ENCODE measurements around the gene LOXHD1.

DNA sequence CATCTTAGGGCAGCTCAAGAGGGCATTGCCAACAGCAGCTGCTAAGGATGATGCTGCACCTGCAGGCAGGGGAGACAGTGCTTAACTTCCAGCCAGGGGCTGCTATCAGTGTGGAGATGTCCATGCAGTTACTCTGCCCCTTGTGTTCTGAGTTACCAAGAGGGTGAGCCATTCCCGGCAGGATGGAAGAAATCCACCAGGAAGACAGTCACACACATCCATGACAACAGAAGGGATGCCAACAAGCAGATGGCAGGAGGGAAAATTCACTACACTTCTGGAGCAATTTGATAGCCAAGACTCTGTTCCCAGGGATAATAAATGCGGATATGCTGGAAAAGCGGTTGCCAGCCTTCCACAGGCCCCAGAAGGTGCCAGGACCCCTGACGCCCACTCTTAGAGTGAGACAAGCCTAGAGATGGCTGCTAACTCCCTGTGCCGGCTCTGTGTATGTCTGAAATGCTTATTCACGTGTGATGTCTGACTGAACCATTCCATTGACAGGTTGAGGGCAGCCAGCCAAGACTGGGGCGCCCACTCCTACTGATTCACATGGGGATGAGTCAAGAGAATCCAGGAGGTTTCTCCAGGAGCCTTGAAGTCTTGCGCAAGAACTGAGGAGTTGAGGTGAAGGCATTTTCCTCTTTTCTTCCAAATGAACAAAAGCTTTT, 24.5 kb downstream of the LOXHD1 start:
- TF ChIP-seq ZNF664 (tag by site-specific recombination; IDR thresholded peaks at IDR 0.05) (no peak), ZNF221 (tag by site-specific recombination; IDR thresholded peaks at IDR 0.05; ENCODE audit: borderline replicate concordance) (no peak)
- TF ChIP-seq, protein P1, sequence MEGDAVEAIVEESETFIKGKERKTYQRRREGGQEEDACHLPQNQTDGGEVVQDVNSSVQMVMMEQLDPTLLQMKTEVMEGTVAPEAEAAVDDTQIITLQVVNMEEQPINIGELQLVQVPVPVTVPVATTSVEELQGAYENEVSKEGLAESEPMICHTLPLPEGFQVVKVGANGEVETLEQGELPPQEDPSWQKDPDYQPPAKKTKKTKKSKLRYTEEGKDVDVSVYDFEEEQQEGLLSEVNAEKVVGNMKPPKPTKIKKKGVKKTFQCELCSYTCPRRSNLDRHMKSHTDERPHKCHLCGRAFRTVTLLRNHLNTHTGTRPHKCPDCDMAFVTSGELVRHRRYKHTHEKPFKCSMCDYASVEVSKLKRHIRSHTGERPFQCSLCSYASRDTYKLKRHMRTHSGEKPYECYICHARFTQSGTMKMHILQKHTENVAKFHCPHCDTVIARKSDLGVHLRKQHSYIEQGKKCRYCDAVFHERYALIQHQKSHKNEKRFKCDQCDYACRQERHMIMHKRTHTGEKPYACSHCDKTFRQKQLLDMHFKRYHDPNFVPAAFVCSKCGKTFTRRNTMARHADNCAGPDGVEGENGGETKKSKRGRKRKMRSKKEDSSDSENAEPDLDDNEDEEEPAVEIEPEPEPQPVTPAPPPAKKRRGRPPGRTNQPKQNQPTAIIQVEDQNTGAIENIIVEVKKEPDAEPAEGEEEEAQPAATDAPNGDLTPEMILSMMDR (tag by site-specific recombination; IDR thresholded peaks at IDR 0.05), result no peak

All from HEK293 (cell line).